ENCODE data around the gene GFOD1. TPM values are rescaled to one million over a fixed set of nuclear protein-coding genes. Genes with fewer than 3 reads are reported as not detected.

Gene GFOD1
- total RNA-seq, 2 experiments from 2014 or later: 8.0 to 8.7 TPM

- no peak for ATAC-seq
- DNase-seq: no peak
- ChIA-PET POLR2A (no interaction called here), CTCF (interaction anchor here (0.6 kb wide), 1 partner anchor 1731 kb away, joined by 3 read pairs; no protein-coding TSS in a partner anchor)
- no peak overlapping the region for H3K4me3 Mint-ChIP-seq
- no peaks in the 10 kb centered on the region for H3K4me1 Mint-ChIP-seq (ENCODE audit: low read depth)
- H3K27me3 Mint-ChIP-seq (ENCODE audit: low read depth): no peaks in the 10 kb centered on the region
- no peaks in the 10 kb centered on the region for H3K36me3 Mint-ChIP-seq (ENCODE audit: low read depth)
- H3K9me3 Mint-ChIP-seq (ENCODE audit: insufficient read depth): no peaks in the 10 kb centered on the region
- H3K27ac Mint-ChIP-seq: no peak overlapping the region
Measured at GRCh38 chr6:13406781-13407180, 80.6 kb downstream of the GFOD1 start.

DNA sequence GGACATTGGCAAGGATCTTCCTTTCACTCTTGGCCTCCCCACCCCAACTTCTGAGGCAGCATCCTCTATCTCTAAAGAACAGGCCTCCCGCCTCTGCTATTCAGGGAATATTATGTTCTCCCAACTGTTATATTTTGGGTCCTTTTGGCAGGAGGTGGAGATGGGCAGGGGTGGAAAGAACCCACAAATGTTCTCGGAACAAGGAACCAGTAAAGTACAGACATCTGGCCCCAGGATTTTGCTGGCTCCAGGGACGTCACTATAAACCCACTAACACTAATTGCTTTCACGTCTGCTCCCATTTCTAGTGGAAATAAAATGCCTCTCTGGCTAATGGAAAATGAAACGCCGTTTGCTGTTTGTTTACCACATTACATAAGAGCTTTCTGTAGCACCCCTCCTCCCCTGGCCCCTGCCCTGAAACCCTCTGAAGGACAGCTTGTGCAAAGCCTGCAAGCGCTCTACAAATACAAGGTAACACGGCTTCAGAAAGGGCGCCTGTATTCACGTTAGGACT lies 81.4 kb downstream of the GFOD1 start:
- Mint-ChIP-seq H3K4me1 (ENCODE audit: low read depth) (peaks cover 3% of the 10 kb centered on the region), H3K4me3 (no peak overlapping the region), H3K27me3 (ENCODE audit: low read depth) (no peaks in the 10 kb centered on the region), H3K36me3 (ENCODE audit: low read depth) (no peaks in the 10 kb centered on the region), H3K9me3 (ENCODE audit: insufficient read depth) (no peaks in the 10 kb centered on the region), H3K27ac (no peak overlapping the region)
- POLR2A ChIA-PET: no interaction called here
- CTCF ChIA-PET: interaction anchor here (0.6 kb wide), 1 partner anchor 1731 kb away, joined by 3 read pairs; no protein-coding TSS in a partner anchor
- DNase-seq (no peak), ATAC-seq (no peak)

DNA sequence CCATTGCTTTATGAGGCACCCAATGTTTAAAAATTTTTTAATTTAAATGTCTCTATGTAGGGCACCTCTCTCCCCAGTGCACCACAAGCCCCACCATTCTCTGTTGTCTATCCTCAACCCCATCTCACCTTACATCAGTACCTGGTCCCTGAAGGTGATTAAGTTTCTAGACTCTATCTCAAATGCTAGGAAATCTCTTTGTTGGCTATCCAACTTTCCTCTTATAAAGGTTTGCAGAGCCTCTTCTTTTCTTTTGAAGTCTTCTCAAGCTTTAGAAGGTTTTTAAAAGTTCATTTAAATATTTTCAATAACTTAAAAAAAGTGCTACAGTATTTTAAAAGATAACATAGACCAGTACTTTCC lies 82.5 kb downstream of the GFOD1 start:
- no peak for ATAC-seq
- CTCF ChIA-PET: interaction anchor here (0.5 kb wide), 1 partner anchor 12 kb away, joined by 3 read pairs; no protein-coding TSS in a partner anchor
- H3K27ac Mint-ChIP-seq: no peak overlapping the region
- no peak for DNase-seq
- H3K4me1 Mint-ChIP-seq (ENCODE audit: low read depth): peaks cover 9% of the 10 kb centered on the region
- H3K36me3 Mint-ChIP-seq (ENCODE audit: low read depth): no peaks in the 10 kb centered on the region
- POLR2A ChIA-PET: no interaction called here
- no peaks in the 10 kb centered on the region for H3K27me3 Mint-ChIP-seq (ENCODE audit: low read depth)
- no peak overlapping the region for H3K4me3 Mint-ChIP-seq
- no peaks in the 10 kb centered on the region for H3K9me3 Mint-ChIP-seq (ENCODE audit: insufficient read depth)

DNA sequence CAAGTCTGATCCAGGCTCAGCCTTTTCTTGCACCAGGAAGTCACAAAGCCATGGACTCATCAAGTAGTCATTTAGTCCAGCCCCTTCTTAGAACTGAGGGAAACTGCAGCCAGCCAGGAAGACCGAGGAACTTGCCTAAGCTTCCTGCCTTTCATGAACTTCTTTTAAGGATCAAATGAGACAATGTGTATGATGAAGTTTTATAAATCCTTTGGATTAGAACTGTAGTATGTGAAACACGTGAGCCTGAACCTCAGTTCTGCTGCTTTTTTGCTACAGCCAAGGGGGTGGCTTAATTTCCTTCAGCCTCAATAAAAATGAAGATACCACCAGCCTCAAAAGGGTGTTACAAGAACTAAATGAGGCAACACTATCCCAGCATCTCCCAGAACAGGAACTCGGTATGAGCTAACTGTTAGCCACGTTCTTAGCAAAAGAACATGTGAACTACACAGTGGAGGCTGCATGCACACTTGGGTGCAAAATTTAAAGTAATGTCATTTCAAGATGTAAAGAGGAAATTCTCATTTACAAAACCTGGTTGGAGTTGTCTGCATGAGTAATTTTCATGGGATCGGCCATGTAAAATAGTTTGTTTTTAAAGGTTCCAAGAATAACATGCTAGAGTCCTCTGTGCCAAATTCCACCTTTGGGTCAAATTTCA lies 83.0 kb downstream of the GFOD1 start:
- Mint-ChIP-seq H3K27me3 (ENCODE audit: low read depth) (no peaks in the 10 kb centered on the region), H3K36me3 (ENCODE audit: low read depth) (no peaks in the 10 kb centered on the region), H3K4me3 (no peak overlapping the region), H3K27ac (no peak overlapping the region), H3K9me3 (ENCODE audit: insufficient read depth) (no peaks in the 10 kb centered on the region), H3K4me1 (ENCODE audit: low read depth) (peaks cover 9% of the 10 kb centered on the region)
- POLR2A ChIA-PET: no interaction called here
- no peak for ATAC-seq
- CTCF ChIA-PET: interaction anchor here (0.5 kb wide), 1 partner anchor 11 kb away, joined by 3 read pairs; no protein-coding TSS in a partner anchor
- DNase-seq: no peak

GRCh38 chr6:13402711-13403110 lies 84.7 kb downstream of the GFOD1 start:
- Mint-ChIP-seq H3K36me3 (ENCODE audit: low read depth) (no peaks in the 10 kb centered on the region), H3K4me3 (no peak overlapping the region), H3K9me3 (ENCODE audit: insufficient read depth) (no peaks in the 10 kb centered on the region), H3K27ac (no peak overlapping the region), H3K4me1 (ENCODE audit: low read depth) (peaks cover 9% of the 10 kb centered on the region), H3K27me3 (ENCODE audit: low read depth) (no peaks in the 10 kb centered on the region)
- CTCF ChIA-PET: no interaction called here
- POLR2A ChIA-PET: no interaction called here
- DNase-seq (no peak), ATAC-seq (no peak)

DNA sequence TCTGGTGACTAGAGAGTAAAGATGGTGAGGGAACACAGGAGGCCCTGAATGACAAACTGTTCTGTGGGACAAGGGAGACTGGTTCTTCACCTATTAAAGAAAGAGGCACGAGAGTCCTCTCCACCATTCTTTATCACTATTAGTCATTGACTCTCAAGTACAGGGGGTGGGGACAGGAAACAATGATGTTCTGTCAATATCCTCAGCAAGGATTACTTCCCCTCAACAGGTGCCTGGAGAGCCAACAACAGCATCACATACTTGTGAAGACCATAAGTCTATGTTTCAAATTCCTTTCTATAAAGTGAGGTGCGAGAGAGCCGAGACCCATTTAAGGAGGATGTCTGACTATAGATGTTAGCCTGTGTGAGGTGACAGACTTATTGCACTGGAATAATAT lies 86.6 kb downstream of the GFOD1 start:
- CTCF ChIA-PET: no interaction called here
- peaks cover 13% of the 10 kb centered on the region for H3K4me1 Mint-ChIP-seq (ENCODE audit: low read depth)

DNA sequence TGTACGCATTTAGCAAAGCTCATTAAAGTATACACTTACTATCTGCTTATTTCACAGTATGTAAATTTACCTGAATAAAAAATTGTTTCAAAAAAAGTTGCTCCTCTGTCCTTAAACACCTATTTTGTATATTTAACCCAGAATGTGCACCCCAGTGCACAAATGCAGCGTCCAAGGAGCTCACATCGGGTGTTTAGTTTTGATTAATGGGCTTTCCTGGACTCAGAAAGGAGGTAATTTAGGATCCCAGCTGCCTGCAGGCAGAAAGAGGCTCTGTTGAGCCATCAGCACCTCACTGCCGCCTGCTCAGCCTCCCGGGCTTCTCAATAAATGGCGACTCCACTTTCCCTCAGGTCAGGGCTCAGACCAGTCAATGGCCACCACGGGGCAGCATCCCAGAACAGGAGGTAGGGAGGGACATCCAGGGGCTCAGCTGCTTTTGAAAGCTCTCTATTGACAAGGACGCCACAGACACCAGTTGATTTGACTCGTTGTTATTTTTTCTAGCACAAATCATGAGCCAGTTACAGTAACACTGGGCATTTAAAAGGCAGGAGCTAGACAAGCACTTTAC lies 88.9 kb downstream of the GFOD1 start:
- Mint-ChIP-seq H3K9me3 (ENCODE audit: insufficient read depth) (no peaks in the 10 kb centered on the region), H3K4me3 (no peak overlapping the region), H3K36me3 (ENCODE audit: low read depth) (no peaks in the 10 kb centered on the region), H3K27me3 (ENCODE audit: low read depth) (no peaks in the 10 kb centered on the region), H3K4me1 (ENCODE audit: low read depth) (peaks cover 13% of the 10 kb centered on the region), H3K27ac (no peak overlapping the region)
- no peak for ATAC-seq
- ChIA-PET CTCF (interaction anchor here (0.6 kb wide), 1 partner anchor 15 kb away, joined by 3 read pairs; no protein-coding TSS in a partner anchor), POLR2A (no interaction called here)
- no peak for DNase-seq

More for the DNA sequence above, 86.6 kb downstream of the GFOD1 start:
- DNase-seq: no peak
- POLR2A ChIA-PET: no interaction called here
- Mint-ChIP-seq H3K27me3 (ENCODE audit: low read depth) (no peaks in the 10 kb centered on the region), H3K4me3 (no peak overlapping the region), H3K27ac (no peak overlapping the region), H3K36me3 (ENCODE audit: low read depth) (no peaks in the 10 kb centered on the region), H3K9me3 (ENCODE audit: insufficient read depth) (no peaks in the 10 kb centered on the region)
- ATAC-seq: no peak

DNA sequence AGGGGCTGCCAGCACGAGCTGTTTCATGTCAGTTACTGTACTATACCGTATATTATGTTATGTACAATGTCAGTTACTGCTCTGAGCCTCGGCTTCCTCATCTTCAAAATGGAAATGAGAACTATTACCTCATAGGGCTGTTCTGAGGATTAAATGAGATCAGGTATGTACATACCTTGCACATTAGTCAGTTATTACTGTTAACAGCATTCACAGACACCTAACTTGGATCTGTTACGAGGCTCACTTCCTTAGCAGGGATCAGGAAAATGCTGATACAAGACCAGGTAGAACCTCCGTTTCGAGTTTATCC lies 89.4 kb downstream of the GFOD1 start:
- no peak for ATAC-seq
- H3K27ac Mint-ChIP-seq: no peak overlapping the region
- no peaks in the 10 kb centered on the region for H3K9me3 Mint-ChIP-seq (ENCODE audit: insufficient read depth)
- no peaks in the 10 kb centered on the region for H3K36me3 Mint-ChIP-seq (ENCODE audit: low read depth)
- peaks cover 13% of the 10 kb centered on the region for H3K4me1 Mint-ChIP-seq (ENCODE audit: low read depth)
- H3K27me3 Mint-ChIP-seq (ENCODE audit: low read depth): no peaks in the 10 kb centered on the region
- ChIA-PET CTCF (no interaction called here), POLR2A (no interaction called here)
- H3K4me3 Mint-ChIP-seq: no peak overlapping the region
- no peak for DNase-seq

GRCh38 chr6:13397359-13398068 lies 89.9 kb downstream of the GFOD1 start:
- H3K4me1 Mint-ChIP-seq (ENCODE audit: low read depth): peaks cover 13% of the 10 kb centered on the region
- no peak overlapping the region for H3K27ac Mint-ChIP-seq
- POLR2A ChIA-PET: no interaction called here
- no peaks in the 10 kb centered on the region for H3K9me3 Mint-ChIP-seq (ENCODE audit: insufficient read depth)
- no peak for ATAC-seq
- CTCF ChIA-PET: no interaction called here
- H3K36me3 Mint-ChIP-seq (ENCODE audit: low read depth): no peaks in the 10 kb centered on the region
- no peak overlapping the region for H3K4me3 Mint-ChIP-seq
- H3K27me3 Mint-ChIP-seq (ENCODE audit: low read depth): no peaks in the 10 kb centered on the region
- no peak for DNase-seq

- CTCF ChIA-PET: interaction anchor here (1.0 kb wide), 1 partner anchor 13 kb away, joined by 5 read pairs; no protein-coding TSS in a partner anchor
- DNase-seq (no peak), ATAC-seq (no peak)
- POLR2A ChIA-PET: no interaction called here
- Mint-ChIP-seq H3K36me3 (ENCODE audit: low read depth) (no peaks in the 10 kb centered on the region), H3K9me3 (ENCODE audit: insufficient read depth) (no peaks in the 10 kb centered on the region), H3K4me3 (no peak overlapping the region), H3K27me3 (ENCODE audit: low read depth) (no peaks in the 10 kb centered on the region), H3K4me1 (ENCODE audit: low read depth) (peaks cover 13% of the 10 kb centered on the region), H3K27ac (no peak overlapping the region)
Measured at GRCh38 chr6:13396241-13396792, 91.1 kb downstream of the GFOD1 start.

- CTCF ChIA-PET: interaction anchor here (1.0 kb wide), 1 partner anchor 12 kb away, joined by 5 read pairs; no protein-coding TSS in a partner anchor
- DNase-seq (no peak), ATAC-seq (no peak)
- Mint-ChIP-seq H3K4me3 (no peak overlapping the region), H3K9me3 (ENCODE audit: insufficient read depth) (no peaks in the 10 kb centered on the region), H3K36me3 (ENCODE audit: low read depth) (no peaks in the 10 kb centered on the region), H3K27ac (no peak overlapping the region), H3K27me3 (ENCODE audit: low read depth) (no peaks in the 10 kb centered on the region), H3K4me1 (ENCODE audit: low read depth) (peaks cover 11% of the 10 kb centered on the region)
- POLR2A ChIA-PET: no interaction called here
Measured at GRCh38 chr6:13395272-13396237, 91.8 kb downstream of the GFOD1 start.

Measured in activated CD8-positive, alpha-beta T cell treated with anti-CD3 and anti-CD28 coated beads, Interleukin-2, amount 10 ng/mL, durations not matched to agents 7 days and 5 days (primary cell).